Measurements from ENCODE around the gene CACNG4.
"Not testable (repeated sequence)": the region's sequence is repeated elsewhere in the genome, so short reads cannot be mapped to it uniquely, and the experiment has no call there.

CACNG4 gene

DNA sequence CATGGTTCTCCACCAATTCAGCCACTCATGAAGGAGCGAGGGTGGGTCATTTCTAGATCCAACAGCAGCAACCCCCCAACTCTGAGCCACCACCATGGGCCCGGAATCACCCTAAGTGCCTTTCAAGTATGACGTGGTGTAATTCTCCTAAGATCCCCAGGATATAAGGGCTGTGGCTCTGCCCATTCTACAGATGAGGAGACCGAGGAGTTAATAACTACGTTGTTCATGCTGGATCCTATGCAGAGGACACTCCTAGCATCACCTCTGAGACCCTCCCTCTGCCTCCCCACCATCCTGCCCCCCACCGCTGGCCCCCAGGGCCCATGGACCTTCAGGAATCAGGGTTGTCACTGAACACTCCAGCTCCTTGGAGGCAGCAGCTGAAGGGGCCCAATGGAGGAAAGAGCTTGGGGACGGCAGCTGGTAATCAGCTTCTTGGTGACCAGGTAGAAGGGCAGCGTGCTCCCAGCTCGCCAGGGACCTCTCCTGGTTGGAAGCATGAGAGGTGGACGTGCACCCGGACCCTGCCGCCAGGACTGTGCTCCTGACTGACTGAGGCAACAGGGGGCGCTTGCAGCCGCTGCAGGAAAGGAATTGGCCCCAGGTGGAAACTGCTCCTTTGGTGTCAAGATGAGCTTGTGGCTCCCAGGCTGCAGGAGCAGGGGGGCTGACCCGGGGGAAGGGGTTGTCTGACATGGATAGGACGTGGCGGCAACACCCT, 51.7 kb downstream of the CACNG4 start:
- DNase-seq (ENCODE audit: low read depth in 3 of 3, low spot score in 1 of 3), result no peak

DNA sequence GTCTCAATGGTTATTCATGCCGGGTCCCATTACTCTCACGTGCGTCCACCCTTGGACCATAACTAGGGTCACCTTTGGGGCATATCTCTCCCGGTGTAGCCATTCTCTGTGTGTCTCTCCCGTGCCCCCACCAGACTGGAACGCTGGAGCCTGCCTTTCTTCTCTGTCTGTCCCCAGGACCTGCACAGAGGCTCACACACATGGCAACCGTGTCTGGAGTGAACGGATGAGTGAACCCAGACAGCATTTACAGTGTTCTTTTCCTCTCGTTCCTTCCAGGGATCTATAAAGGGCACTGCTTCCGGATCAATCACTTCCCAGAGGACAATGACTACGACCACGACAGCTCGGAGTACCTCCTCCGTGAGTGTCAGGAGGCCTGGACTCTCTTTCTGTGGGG, 53.4 kb downstream of the CACNG4 start:
- no peak for DNase-seq (ENCODE audit: low read depth in 3 of 3, low spot score in 1 of 3)

DNA sequence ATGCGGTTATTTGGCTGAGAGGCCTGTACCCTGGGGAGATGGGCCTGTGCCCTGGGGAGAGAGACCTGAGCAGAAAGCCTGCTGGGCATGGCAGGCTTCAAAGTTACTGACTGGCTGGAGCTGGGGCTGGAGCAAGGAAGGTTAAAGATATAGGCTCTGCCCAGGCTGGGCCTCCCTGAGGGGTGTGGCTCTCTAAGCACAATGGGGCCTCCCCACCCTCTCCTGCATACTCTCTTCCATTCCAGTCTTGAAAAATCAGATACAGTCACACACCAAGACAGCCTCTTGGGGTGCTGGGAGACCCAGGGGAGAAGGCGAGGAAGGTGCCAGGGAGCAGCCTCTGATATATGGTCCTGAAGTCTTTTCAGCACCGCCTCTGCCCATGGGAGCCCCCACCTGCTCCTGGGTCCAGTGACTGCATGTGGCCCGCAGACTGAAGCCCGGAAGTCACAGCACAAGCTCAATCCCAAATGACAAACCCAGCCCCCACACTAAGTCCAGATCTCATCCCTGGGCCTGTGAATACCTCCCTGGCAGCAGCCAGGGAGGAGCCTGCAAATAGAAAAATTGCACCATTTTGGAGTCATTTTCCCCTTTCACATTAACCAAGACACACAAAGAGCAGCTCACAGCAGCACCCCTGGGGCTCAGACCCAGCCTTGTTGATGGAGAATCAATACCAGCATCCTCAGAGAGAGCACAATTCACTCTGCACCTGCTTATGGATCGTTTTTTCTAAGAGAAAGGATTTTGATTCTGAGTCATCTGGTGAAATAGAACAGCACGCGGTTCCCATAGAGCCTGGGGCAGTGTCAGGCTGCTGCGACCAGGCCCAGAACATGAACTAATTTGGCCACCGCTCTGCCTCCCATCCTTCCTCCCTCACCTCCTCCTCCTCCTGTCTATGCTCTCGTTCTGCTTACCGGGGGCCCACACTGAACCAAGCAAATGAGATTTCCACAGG, 54.2 kb downstream of the CACNG4 start:
- no peak for DNase-seq (ENCODE audit: low read depth in 3 of 3, low spot score in 1 of 3)

DNA sequence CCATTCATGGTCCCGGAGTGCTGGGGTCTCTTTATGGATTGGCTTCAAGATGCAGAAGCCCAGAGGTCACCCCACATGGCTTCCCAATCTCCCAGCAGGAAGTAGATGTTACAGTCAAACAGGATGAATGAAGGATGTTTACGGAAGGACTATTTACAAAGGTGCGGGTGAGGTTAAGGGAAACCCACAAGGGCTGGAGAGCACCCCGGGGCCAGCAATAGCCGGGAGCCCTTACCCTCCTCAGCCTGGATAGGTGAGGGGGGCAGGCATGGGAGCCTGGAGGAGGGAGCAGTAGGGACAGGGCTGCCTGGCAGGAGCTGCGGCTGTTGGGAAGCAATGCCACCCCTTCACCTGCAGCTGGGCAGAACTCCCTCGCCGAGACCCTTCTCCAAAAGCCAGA, 55.3 kb downstream of the CACNG4 start:
- DNase-seq (ENCODE audit: low read depth in 3 of 3, low spot score in 1 of 3), result no peak

- no peak for DNase-seq (ENCODE audit: low read depth in 3 of 3, low spot score in 1 of 3)
Observed at GRCh38 chr17:67020293-67020766, 55.8 kb downstream of the CACNG4 start.

- DNase-seq (ENCODE audit: low read depth in 3 of 3, low spot score in 1 of 3), result no peak
Observed at GRCh38 chr17:67021196-67021595, 56.7 kb downstream of the CACNG4 start.

- DNase-seq (ENCODE audit: low read depth in 3 of 3, low spot score in 1 of 3), result no peak
Observed at GRCh38 chr17:67021743-67022450, 57.4 kb downstream of the CACNG4 start.

- no peak for DNase-seq (ENCODE audit: low read depth in 3 of 3, low spot score in 1 of 3)
Observed at GRCh38 chr17:67022451-67022810, 57.9 kb downstream of the CACNG4 start.

DNA sequence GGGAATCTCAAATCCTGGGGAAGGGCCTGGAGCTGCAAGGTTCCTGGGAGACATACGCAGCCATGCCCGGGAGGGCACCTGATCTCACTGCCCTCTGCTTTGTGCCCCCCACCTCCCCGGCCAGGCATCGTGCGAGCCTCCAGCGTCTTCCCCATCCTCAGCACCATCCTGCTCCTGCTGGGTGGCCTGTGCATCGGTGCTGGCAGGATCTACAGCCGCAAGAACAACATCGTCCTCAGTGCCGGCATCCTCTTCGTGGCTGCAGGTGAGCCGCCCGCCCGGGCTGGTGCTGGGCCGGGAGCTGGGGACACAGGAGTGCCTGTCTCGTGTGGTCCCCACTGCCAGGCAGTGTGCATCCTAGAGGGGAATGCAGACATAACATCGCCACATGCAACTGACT, 60.2 kb downstream of the CACNG4 start:
- DNase-seq (ENCODE audit: low read depth in 3 of 3, low spot score in 1 of 3), result no peak

GRCh38 chr17:67025216-67025792, 60.8 kb downstream of the CACNG4 start:
- DNase-seq (ENCODE audit: low read depth in 3 of 3, low spot score in 1 of 3), result no peak

DNA sequence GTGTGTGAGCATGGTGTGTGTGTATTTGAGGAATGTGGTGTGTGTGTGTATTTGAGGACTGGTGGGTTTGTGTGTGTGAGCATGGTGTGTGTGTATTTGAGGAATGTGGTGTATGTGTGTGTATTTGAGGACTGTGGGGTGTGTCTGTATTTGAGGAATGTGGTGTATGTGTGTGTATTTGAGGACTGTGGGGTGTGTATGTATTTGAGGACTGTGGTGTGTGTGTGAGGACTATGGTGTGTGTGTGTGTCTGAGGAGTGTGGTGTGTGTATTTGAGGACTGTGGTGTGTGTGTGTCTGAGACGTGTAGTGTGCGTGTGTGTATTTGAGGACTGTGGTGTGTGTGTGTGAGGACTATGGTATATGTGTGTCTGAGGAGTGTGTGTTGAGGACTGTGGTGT, 61.8 kb downstream of the CACNG4 start:
- no peak for DNase-seq (ENCODE audit: low read depth in 3 of 3, low spot score in 1 of 3)

DNA sequence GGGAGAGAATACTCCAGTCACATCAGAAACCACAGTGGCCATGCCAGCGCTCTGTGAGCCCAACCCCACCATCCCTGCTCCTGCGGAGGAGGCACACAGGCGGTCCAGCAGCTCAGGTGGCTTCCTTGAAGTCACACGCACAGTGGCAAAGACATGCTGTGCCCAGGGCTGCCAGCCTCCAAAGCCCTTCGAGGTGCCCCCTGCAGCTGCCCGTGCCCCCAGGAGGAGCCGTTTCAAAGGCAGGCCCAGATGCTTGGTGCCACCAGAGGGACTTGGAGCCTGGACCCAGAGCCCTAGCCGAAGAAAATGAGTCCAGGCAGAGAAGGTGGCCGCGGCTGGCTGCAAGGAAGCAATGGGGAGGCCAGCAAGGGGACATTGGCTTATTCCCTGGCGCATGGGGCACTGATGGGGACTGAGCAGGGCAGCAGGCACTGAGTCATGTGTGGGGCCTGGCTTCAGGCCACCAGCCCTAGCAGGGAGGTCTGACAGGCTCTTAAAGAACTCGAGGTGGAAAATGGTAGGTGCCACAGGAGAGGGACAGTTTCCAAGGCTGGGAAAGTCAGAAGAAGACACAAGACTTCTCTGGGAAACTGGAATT, 62.6 kb downstream of the CACNG4 start:
- no peak for DNase-seq (ENCODE audit: low read depth in 3 of 3, low spot score in 1 of 3)

DNA sequence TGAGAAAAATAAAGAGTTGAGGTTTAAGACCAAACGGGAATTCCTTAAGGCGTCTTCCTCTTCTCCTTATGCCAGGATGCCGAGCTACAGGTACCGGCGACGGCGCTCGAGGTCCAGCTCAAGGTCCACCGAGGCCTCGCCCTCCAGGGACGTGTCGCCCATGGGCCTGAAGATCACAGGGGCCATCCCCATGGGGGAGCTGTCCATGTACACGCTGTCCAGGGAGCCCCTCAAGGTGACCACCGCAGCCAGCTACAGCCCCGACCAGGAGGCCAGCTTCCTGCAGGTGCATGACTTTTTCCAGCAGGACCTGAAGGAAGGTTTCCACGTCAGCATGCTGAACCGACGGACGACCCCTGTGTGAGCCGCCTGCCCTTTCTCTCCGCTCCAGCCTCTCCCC, 66.1 kb downstream of the CACNG4 start:
- DNase-seq (ENCODE audit: low read depth in 3 of 3, low spot score in 1 of 3), result no peak

DNA sequence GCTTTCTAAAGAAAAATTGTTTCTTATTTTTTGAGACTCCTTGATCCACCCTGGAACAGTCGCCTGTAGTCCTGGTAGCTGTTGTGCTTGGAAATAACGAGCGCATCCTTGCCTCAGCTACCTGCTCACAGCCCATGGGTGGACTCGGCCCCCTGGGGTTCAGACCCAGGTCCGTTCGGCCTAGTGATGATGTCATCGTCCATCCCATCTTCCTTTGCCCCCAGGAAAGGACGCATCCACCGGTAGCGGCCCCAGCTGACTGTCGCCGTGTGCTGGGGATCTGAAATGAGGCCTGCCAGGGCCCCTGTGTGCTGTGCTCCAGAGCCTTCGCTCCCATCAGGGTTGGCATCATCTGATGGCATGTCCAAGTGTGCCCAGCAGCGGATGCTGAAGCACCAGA, 67.9 kb downstream of the CACNG4 start:
- no peak for DNase-seq (ENCODE audit: low read depth in 3 of 3, low spot score in 1 of 3)

GRCh38 chr17:67032985-67033384, 68.5 kb downstream of the CACNG4 start:
- DNase-seq (ENCODE audit: low read depth in 3 of 3, low spot score in 1 of 3), result no peak

DNA sequence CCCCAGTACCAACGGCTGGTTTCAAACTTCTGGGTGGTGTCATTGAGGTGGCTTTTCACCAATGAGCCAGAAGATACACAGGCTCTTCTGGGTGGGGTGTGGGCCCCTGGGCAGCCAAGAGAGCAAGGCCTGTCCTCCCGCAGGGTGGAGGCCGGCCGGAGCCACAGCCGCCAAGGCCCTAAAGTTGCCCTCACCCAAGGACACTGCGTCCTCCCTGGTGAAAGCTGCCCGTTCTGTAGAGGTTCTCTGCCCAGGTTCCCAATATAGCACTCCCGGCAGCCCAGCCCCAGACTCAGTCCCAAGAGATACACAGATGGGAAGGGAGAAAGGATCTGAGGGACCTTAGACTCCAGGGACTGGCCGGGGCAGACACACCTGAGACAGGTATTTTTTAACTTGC, 69.1 kb downstream of the CACNG4 start:
- no peak for DNase-seq (ENCODE audit: low read depth in 3 of 3, low spot score in 1 of 3)

- DNase-seq (ENCODE audit: low read depth in 3 of 3, low spot score in 1 of 3), result no peak
Observed at GRCh38 chr17:67035131-67036083, 70.9 kb downstream of the CACNG4 start.

DNA sequence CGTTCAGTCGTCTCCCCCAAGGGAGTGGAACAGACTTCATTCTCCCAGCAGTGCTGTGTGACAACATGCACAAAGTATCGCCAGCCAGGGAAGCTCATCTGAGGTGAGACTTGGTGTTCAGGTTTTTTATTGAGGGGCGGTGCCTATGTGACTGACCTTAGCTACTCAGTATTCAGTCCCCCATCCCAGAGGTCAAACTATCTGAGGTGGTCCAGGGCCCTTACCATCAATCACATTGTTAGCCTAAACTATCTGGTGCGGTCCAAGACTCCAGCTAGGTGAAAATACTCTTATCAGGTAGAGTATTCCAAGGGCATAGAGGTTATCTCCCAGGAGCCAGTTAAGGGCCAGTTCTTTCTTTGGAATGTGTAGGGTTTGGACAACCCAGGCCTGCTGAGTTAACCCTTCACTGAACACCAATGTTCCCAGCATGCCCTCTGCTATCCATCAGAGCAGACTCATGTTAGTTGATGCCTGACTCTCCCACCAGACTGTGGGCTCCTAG, 74.4 kb downstream of the CACNG4 start:
- no peak for DNase-seq (ENCODE audit: low read depth in 3 of 3, low spot score in 1 of 3)

- DNase-seq (ENCODE audit: low read depth in 3 of 3, low spot score in 1 of 3), result no peak
Observed at GRCh38 chr17:67040652-67041051, 76.1 kb downstream of the CACNG4 start.

DNA sequence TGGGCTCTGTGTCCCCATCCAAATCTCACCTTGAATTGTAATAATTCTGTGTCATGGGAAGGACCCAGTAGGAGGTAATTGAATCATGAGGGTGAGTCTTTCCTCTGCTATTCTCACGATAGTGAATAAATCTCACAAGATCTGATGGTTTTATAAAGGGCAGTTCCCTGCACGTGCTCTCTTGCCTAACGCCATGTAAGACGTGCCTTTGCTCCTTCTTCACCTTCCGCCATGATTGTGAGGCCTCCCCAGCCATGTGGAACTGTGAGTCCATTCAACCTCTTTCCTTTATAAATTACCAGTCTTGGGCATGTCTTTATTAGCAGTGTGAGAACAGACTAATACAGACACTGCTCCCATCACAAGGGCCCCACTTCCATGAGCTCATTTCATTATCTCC, 76.6 kb downstream of the CACNG4 start:
- DNase-seq (ENCODE audit: low read depth in 3 of 3, low spot score in 1 of 3), result not testable (repeated sequence)
